HG02885 (cell line): ENCODE measurements around the gene TRIM28.
"Not testable (repeated sequence)": the region's sequence is repeated elsewhere in the genome, so short reads cannot be mapped to it uniquely, and the experiment has no call there.

Experiments used
- ATAC-seq: cut with Tn5 transposase; IDR thresholded peaks from one replicate; pipeline ENCODE4 v1.9.1; 2021; ENCODE audit warnings: mild to moderate bottlenecking; ENCODE audit not compliant: unreplicated experiment, poor library complexity

The TRIM28 gene

DNA sequence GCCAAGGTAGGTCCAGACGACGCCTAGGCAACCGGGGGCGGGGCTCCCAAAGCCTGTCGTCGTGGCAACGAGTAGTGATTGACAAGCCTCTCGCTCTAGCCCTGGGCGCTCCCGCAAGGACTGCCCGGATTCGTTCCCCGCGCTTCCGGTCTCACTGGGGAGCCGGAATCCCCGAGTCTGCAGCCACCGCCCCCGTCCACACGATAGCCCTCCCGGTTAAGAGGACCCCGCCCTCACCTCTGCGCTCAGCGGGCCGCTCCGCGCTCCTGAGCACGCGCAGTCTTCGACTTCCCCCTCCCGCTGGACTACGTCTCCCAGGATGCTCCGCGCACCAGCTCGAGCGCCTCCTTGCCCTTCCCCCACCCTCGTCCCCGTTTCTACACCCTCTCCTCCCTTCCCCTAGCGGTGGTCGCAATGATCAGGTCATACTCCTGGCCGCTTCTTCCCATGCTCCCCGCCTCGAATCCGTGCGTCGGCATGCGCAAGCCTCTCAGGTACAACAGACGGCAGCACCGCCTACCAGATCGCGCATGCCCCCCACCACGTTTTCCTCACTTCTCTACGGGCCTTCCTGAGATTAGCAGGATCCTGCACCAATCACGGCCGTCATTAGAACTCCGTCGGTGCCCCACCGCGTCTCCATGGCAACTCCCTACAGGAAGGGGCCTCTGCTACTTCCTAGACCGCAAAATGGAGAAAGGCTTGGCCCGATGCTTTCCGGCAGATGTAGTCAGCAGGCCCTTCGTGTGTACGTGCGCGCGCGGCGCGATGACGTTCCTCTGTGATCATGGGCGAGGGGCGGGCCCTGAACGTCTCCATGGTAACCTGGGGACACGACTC is 29.2 kb downstream of the TRIM28 start, which contains the start of gene MZF1:
MZF1 (minus strand) TSS at position 518 of the 840 bp plus-strand sequence. CDS start 1,946 bp downstream, outside the sequence.
- peak; percentile 62 for ATAC-seq

GRCh38 chr19:58573658-58574164 is 29.8 kb downstream of the TRIM28 start:
- ATAC-seq = no peak

- ATAC-seq = peak; percentile 41
Measured at GRCh38 chr19:58575183-58576041, 31.5 kb downstream of the TRIM28 start.

DNA sequence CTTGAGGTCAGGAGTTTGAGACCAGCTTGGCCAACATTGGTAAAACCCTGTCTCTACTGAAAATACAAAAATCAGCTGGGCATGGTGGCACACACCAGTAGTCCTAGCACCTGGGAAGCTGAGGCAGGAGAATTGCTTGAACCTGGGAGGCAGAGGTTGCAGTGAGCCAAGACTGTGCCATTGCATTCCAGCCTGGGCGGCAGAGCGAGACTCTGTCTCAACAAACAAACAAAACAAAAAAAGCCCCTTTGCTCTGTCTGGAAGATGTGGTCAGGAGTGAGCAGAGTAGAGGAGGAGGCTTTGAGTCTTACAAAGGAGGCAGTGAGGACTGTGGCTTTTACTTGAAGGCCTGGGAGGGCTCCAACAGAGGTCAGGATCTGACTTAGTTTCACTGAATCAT is 33.7 kb downstream of the TRIM28 start:
- not testable (repeated sequence) for ATAC-seq

- no peak for ATAC-seq
Measured at GRCh38 chr19:58578012-58578925, 34.4 kb downstream of the TRIM28 start.

- no peak for ATAC-seq
Measured at GRCh38 chr19:58579473-58580142, 35.7 kb downstream of the TRIM28 start.

GRCh38 chr19:58581227-58582141 is 37.6 kb downstream of the TRIM28 start:
- ATAC-seq = peak; percentile 80

GRCh38 chr19:58582985-58583384 is 39.1 kb downstream of the TRIM28 start:
- ATAC-seq = no peak

GRCh38 chr19:58584498-58585441 is 40.9 kb downstream of the TRIM28 start:
- no peak for ATAC-seq

DNA sequence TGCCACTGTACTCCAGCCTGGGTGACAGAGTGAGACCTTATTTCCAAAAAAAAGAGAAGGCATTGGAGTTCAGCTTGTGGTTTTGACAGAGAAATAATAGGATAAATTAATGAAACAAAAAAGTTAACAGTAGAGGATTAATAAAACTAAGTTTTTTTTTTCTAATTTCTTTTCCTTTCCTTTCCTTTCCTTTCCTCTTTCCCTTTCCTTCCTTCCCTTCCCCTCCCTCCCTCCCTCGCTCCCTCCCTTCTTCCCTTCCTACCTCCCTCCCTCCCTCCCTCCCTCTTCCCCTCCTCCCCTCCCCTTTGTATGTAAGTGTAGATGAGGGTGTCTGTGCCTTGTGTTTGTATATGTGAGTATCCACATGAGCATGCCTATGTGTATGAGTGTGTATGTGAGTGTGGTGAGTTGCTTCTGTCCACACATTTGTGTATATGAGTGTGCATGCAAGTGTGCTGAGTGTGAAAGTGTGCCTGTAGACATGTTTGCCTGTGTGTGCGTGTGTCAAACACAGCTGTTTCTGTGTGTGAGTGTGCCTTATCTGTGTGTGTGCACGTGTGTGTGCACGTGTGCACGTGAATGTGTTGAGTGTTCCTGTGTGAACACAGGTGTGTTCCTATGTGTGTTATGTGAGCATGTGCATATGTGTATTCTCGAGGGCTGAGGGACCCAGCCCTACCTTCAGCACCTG is 41.7 kb downstream of the TRIM28 start:
- no peak for ATAC-seq

GRCh38 chr19:58586133-58586765 is 42.4 kb downstream of the TRIM28 start:
- no peak for ATAC-seq
